ENCODE data around the gene TMEM25. TPM values are rescaled to one million over a fixed set of nuclear protein-coding genes. Genes with fewer than 3 reads are reported as not detected.

TMEM25 gene
- total RNA-seq, 4 donors from 2014 or later = 12.6 to 25.6 (median 20.7) TPM

DNA sequence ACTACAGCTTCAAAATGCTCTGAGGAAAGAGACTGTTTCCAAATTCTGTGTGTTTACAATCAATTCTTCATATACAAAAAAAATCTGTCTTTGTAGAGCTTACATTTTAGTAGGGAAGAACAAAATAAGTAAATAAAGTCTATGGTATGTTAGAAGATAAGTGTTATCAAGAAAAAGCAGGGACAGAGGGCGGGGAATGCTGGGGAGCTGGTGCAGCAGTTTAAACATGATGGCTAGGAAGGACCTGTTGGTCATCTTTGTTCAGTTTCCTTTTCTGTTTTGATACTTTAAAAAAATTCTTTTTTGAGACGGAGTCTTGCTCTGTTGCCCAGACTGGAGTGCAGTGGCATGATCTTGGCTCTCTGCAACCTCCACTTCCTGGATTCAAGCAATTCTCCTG, 16.1 kb downstream of the TMEM25 start:
- H3K4me3 ChIP-seq = no peak overlapping the region
- H3K4me1 ChIP-seq = no peaks in the 10 kb centered on the region
- no peak for DNase-seq (ENCODE audit: low spot score in 2 of 2)
- peaks cover 0 to 92% (median 2%) of the 10 kb centered on the region in 3 donors for H3K36me3 ChIP-seq
- no peaks in the 10 kb centered on the region for H3K27me3 ChIP-seq
- H3K27ac ChIP-seq = no peak overlapping the region
- WGBS, 2 donors = 91 to 92% methylated on average over 2 of the region's 2 CpGs
- TF ChIP-seq, protein P1, sequence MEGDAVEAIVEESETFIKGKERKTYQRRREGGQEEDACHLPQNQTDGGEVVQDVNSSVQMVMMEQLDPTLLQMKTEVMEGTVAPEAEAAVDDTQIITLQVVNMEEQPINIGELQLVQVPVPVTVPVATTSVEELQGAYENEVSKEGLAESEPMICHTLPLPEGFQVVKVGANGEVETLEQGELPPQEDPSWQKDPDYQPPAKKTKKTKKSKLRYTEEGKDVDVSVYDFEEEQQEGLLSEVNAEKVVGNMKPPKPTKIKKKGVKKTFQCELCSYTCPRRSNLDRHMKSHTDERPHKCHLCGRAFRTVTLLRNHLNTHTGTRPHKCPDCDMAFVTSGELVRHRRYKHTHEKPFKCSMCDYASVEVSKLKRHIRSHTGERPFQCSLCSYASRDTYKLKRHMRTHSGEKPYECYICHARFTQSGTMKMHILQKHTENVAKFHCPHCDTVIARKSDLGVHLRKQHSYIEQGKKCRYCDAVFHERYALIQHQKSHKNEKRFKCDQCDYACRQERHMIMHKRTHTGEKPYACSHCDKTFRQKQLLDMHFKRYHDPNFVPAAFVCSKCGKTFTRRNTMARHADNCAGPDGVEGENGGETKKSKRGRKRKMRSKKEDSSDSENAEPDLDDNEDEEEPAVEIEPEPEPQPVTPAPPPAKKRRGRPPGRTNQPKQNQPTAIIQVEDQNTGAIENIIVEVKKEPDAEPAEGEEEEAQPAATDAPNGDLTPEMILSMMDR (IDR thresholded peaks at IDR 0.05) = no peak
- TF ChIP-seq EP300 (IDR thresholded peaks at IDR 0.05) = no peak
- TF ChIP-seq POLR2A (IDR thresholded peaks at IDR 0.05) = no peak
- H3K9me3 ChIP-seq = no peaks in the 10 kb centered on the region

DNA sequence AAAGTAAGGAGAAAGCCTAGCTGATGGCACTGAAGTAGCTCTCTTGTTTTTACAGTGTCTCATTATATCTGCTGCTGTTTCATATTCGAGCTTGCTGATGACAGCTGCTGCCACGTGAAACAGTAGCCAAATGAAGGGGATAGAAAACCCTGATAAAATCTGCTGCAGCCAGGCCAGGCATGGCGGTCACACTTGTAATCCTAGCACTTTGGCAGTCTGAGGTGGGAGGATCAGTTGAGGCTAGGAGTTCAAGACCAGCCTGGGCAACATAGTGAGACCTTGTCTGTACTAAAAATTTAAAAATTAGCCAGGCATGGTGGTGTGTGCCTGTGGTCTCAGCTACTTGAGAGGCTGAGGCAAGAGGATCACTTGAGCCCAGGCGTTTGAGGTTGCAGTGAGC, 21.3 kb downstream of the TMEM25 start:
- H3K9me3 ChIP-seq = no peaks in the 10 kb centered on the region
- WGBS, 2 donors = 88% methylated on average over 4 of the region's 4 CpGs
- no peak for DNase-seq (ENCODE audit: low spot score in 2 of 2)
- H3K4me3 ChIP-seq = no peak overlapping the region
- no peaks in the 10 kb centered on the region for H3K27me3 ChIP-seq
- H3K27ac ChIP-seq = no peak overlapping the region
- peaks cover 0 to 92% (median 2%) of the 10 kb centered on the region in 3 donors for H3K36me3 ChIP-seq
- H3K4me1 ChIP-seq = no peaks in the 10 kb centered on the region
- no peak for TF ChIP-seq POLR2A (IDR thresholded peaks at IDR 0.05)
- TF ChIP-seq, protein P1 (IDR thresholded peaks at IDR 0.05) = no peak
- TF ChIP-seq EP300 (IDR thresholded peaks at IDR 0.05) = no peak

DNA sequence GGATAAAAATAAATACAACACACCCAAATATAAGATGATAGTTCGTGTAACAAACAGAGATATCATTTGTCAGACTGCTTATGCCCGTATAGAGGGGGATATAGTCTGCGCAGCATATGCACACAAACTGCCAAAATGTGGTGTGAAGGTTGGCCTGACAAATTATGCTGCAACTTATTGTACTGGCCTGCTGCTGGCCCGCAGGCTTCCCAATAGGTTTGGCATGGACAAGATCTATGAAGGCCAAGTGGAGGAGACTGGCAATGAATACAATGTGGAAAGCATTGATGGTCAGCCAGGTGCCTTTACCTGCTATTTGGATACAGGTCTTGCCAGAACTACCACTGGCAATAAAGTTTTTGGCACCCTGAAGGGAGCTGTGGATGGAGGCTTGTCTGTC, 29.8 kb downstream of the TMEM25 start:
- WGBS, 2 donors = 88 to 91% methylated on average over 4 of the region's 4 CpGs
- DNase-seq (ENCODE audit: low spot score in 2 of 2) = no peak
- no peak overlapping the region for H3K4me3 ChIP-seq
- no peak for TF ChIP-seq EP300 (IDR thresholded peaks at IDR 0.05)
- no peak for TF ChIP-seq POLR2A (IDR thresholded peaks at IDR 0.05)
- TF ChIP-seq, protein P1 (IDR thresholded peaks at IDR 0.05) = no peak
- H3K4me1 ChIP-seq = peaks cover 0 to 14% (median 5%) of the 10 kb centered on the region in 4 donors
- no peaks in the 10 kb centered on the region for H3K27me3 ChIP-seq
- no peak overlapping the region for H3K27ac ChIP-seq
- H3K9me3 ChIP-seq = no peaks in the 10 kb centered on the region
- H3K36me3 ChIP-seq = peaks cover 0 to 67% (median 0%) of the 10 kb centered on the region in 3 donors

DNA sequence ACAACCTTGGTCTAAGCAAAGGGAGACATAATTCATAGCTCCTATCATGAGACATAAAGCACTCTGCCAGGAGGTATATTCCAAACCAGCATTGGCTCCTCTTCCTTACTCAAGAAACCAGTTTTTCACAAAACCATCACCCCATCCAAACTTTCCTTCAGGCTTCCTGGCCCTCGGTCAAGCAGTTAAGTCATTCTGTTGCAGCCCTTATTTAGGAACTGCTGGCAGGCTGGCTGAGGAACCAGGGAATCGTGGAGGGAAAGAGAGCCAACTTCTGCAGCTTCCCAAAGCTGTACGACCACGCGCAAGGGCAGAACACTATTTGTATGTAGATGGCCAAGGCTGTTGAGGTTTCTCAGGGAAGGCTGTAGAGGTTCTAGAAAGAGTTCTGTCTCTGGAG, 34.1 kb downstream of the TMEM25 start:
- DNase-seq (ENCODE audit: low spot score in 2 of 2) = no peak

DNA sequence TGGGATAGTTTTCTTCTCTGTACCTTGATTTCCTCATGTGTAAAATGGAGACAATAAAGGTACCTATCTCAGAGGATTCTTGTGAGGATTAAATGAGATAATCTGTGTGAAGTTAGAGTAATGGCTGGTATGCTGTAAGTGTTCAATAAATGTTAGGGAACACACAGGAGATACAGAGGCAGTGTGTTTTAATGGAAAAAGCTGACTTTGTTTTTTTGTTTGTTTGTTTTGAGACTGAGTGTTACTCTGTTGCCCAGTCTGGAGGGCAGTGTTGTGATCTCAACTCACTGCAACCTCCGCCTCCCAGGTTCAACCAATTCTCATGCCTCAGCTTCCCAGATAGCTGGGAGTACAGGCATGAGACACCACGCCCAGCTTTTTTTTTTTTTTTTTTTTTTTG, 38.7 kb downstream of the TMEM25 start:
- Histone ChIP-seq H3K4me1 (peaks cover 0 to 38% (median 20%) of the 10 kb centered on the region in 4 donors), H3K4me3 (no peak overlapping the region), H3K36me3 (no peaks in the 10 kb centered on the region), H3K27me3 (no peaks in the 10 kb centered on the region), H3K9me3 (no peaks in the 10 kb centered on the region), H3K27ac (no peak overlapping the region)
- WGBS, 2 donors = 86 to 88% methylated on average over 2 of the region's 2 CpGs
- TF ChIP-seq EP300 (IDR thresholded peaks at IDR 0.05) (no peak), POLR2A (IDR thresholded peaks at IDR 0.05) (no peak)
- TF ChIP-seq, protein P1 (IDR thresholded peaks at IDR 0.05) = no peak
- no peak for DNase-seq (ENCODE audit: low spot score in 2 of 2)

More for the DNA sequence above, 34.1 kb downstream of the TMEM25 start:
- Histone ChIP-seq H3K36me3 (peaks cover 0 to 28% (median 0%) of the 10 kb centered on the region in 3 donors), H3K27me3 (no peaks in the 10 kb centered on the region), H3K4me1 (peaks cover 0 to 18% (median 5%) of the 10 kb centered on the region in 4 donors), H3K9me3 (no peaks in the 10 kb centered on the region), H3K27ac (peak overlapping the region in 3 of 4 donors; percentile 73 to 86 (median 82)), H3K4me3 (peak overlapping the region; percentile 42 to 62 (median 58))
- TF ChIP-seq POLR2A (IDR thresholded peaks at IDR 0.05) = no peak
- TF ChIP-seq EP300 (IDR thresholded peaks at IDR 0.05) = no peak
- TF ChIP-seq, protein P1 (IDR thresholded peaks at IDR 0.05) = no peak
- 31 to 33% methylated on average over 5 of the region's 5 CpGs for WGBS, 2 donors

All from tibial nerve (tissue), 4 donors.